HFF-Myc (cell line): ENCODE data around the gene VRK1.

Source experiments
- DNase-seq: peaks from one replicate; pipeline ENCODE4 v3.0.0-alpha.2; 2011; ENCODE audit warnings: low read depth; ENCODE audit errors: extremely low read depth
- H3K4me3 ChIP-seq: replicated peaks from 2 replicates; pipeline ENCODE4 v1.5.1; 2011; ENCODE audit warnings: low read depth, mild to moderate bottlenecking, control low read depth, low read length
- CTCF ChIP-seq: IDR thresholded peaks from 2 replicates; pipeline ENCODE4 v1.5.1; 2012; ENCODE audit warnings: mild to moderate bottlenecking, low read depth, low read length, control low read depth; ENCODE audit errors: missing control alignments

Gene VRK1

DNA sequence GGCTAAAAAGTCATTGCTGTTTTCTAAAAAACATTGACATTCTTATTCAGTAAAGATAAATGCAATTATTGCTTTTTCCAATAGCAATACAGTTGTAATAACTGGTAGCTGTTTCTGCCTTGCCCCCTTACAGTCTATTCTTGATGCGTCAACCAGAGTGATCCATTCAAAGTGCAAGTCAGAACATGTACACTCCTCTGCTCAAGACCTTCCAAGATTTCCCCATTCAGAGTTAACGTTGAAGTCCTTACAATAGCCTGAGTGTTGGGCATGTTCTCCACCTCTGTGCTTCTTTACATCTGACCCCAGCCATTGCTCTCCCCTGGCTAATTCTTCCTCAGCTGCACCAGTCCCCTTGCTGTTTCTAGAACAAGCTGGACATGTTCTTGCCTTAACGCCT is 24.3 kb downstream of the VRK1 start:
- H3K4me3 ChIP-seq, result no peak overlapping the region
- DNase-seq, result no peak
- TF ChIP-seq CTCF, result no peak

GRCh38 chr14:96823652-96824051 is 26.5 kb downstream of the VRK1 start:
- TF ChIP-seq CTCF, result no peak
- no peak for DNase-seq

DNA sequence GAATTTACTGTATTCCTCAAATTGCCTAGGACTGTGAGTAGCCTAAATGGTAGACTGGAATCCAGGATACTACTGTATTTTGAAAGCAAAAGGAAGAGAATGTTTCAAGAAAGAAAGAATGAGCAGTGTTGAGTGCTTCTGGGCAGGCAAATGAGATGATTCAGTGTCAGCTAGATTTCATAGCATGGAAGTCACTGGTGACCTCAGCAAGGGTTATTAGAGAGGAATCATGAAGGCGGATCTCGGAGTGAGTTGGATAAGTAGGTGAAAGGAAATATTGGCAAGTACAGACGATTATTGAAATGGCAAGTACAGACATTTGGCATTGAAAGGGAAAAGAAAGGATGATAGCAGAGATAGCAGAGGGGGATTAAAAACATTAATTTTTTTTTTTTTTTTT is 27.1 kb downstream of the VRK1 start:
- no peak overlapping the region for H3K4me3 ChIP-seq
- peak; percentile 9 for DNase-seq
- TF ChIP-seq CTCF, result no peak

More at GRCh38 chr14:96823652-96824051, 26.5 kb downstream of the VRK1 start:
- H3K4me3 ChIP-seq, result no peak overlapping the region

DNA sequence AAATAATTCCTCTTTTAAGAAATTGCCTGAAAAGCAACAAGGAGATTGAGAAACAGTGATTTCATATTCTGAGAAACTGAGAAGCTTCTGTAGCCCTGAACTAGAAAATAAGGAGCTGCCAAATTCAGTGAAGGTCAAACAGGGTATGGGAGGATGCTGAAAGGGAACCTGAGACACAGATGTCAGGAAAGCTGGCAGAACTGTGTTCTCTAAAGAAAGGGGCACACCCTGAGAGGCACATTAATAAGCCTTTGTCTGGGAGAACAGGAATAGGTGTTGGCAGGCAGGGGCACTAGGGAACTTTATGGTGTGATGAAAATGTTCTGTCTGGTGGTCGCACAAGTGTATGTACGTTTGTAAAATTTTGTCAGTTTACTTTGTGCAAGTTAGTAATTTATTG is 29.6 kb downstream of the VRK1 start:
- no peak for TF ChIP-seq CTCF
- DNase-seq, result no peak
- no peak overlapping the region for H3K4me3 ChIP-seq

- DNase-seq, result no peak
- TF ChIP-seq CTCF, result no peak
- no peak overlapping the region for H3K4me3 ChIP-seq
These were observed 30.1 kb downstream of the VRK1 start for GRCh38 chr14:96827290-96827689.

GRCh38 chr14:96829791-96830190 is 32.6 kb downstream of the VRK1 start:
- no peak for DNase-seq
- no peak overlapping the region for H3K4me3 ChIP-seq
- no peak for TF ChIP-seq CTCF

DNA sequence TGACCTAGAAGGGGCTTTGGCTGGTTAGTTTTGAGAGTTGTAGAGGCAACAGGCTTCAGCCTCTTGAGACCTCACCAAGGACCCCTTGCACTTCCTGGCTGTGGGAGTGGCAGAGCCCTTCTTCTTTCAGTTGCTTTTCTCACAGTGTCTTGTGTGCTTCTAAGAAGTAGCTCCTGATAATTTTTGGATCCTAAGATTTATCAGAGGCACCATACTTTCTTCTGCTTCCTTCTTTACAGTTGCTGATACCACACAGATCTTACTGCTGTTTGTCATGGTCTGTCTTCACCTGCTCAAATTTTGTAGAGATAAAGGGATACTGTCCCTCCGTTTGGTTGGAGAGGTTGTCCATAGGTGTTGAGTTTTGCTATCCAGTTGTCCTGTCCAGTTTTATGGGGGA is 33.8 kb downstream of the VRK1 start:
- TF ChIP-seq CTCF, result no peak
- H3K4me3 ChIP-seq, result no peak overlapping the region
- no peak for DNase-seq
